Panc1 (cell line): ENCODE measurements around the gene UTP3. TPM values are rescaled to one million over a fixed set of nuclear protein-coding genes. Genes with fewer than 3 reads are reported as not detected.

Experiments used
- ATAC-seq: fragments of 200-7000 bp; cut with Tn5 transposase; 2 replicates; pipeline ENCODE4 v1.9.1; 2020; ENCODE audit warnings: mild to moderate bottlenecking, moderate library complexity
- BruUV-seq: library from RNA; stranded (reverse); fragments of 400-500 nt; replicated peaks from 2 replicates; lab custom pipeline; 2021; lab: Mats Ljungman, UMichigan
- CTCF ChIA-PET: fragments of 300-600 bp; sonication (Branson Sonifier 250); formaldehyde crosslinking; loops from one replicate; lab custom pipeline; 2022; ENCODE audit warnings: antibody characterized with exemption; lab: Charles Lee
- POLR2A ChIA-PET: fragments of 300-600 bp; sonication (Branson Sonifier 250); formaldehyde crosslinking; loops from one replicate; lab custom pipeline; 2022; ENCODE audit warnings: antibody characterized with exemption; lab: Charles Lee
- DNase-seq: peaks from one replicate; pipeline ENCODE4 v3.0.0-alpha.2; 2010; ENCODE audit warnings: low read depth, low spot score
- H3K27ac ChIP-seq: 2 replicates; pipeline ENCODE4 v1.5.1; 2011; ENCODE audit warnings: mild to moderate bottlenecking, low read length, inconsistent platforms
- H3K27me3 ChIP-seq: fragments of 200-500 bp; sonication (Bioruptor generic); 2 replicates; pipeline ENCODE4 v1.6.0; 2014; ENCODE audit warnings: low read length, inconsistent platforms; ENCODE audit not compliant: control insufficient read depth, insufficient read depth
- H3K36me3 ChIP-seq: fragments of 200-500 bp; sonication (Bioruptor generic); 2 replicates; pipeline ENCODE4 v1.5.1; 2014; ENCODE audit warnings: inconsistent platforms, mild to moderate bottlenecking, low read length, moderate library complexity; ENCODE audit not compliant: control insufficient read depth, insufficient read depth
- H3K4me1 ChIP-seq: 2 replicates; pipeline ENCODE4 v1.5.1; 2011; ENCODE audit warnings: inconsistent platforms, mild to moderate bottlenecking, low read length, moderate library complexity; ENCODE audit not compliant: control insufficient read depth, insufficient read depth
- H3K4me3 ChIP-seq, 2 experiments: 2 replicates each; pipeline ENCODE4 v1.5.1; 2011 to 2012; ENCODE audit warnings: low read depth in 2 of 2, low read length in 2 of 2, mild to moderate bottlenecking in 2 of 2, inconsistent platforms in 1 of 2, moderate library complexity in 1 of 2
- H3K9me3 ChIP-seq: fragments of 200-500 bp; sonication (Bioruptor generic); 2 replicates; pipeline ENCODE4 v1.5.1; 2014; ENCODE audit warnings: low read depth, mild to moderate bottlenecking, inconsistent platforms, low read length, moderate library complexity; ENCODE audit not compliant: control insufficient read depth, insufficient read depth
- CTCF ChIP-seq: fragments of 450-650 bp; IDR thresholded peaks from 2 replicates; pipeline ENCODE4 v1.5.1; 2017; ENCODE audit warnings: mild to moderate bottlenecking
- POLR2AphosphoS5 ChIP-seq: IDR thresholded peaks from 2 replicates; pipeline ENCODE4 v1.6.1; 2012; ENCODE audit warnings: mild to moderate bottlenecking, low read depth, low read length, moderate library complexity
- SIN3A ChIP-seq: IDR thresholded peaks from 2 replicates; pipeline ENCODE4 v1.6.1; 2012; ENCODE audit warnings: low read depth, mild to moderate bottlenecking, low read length, moderate library complexity, borderline replicate concordance; ENCODE audit not compliant: insufficient read depth
- TCF7L2 ChIP-seq: IDR thresholded peaks from 2 replicates; pipeline ENCODE4 v1.6.1; 2011; ENCODE audit warnings: mild to moderate bottlenecking, low read depth, low read length, inconsistent platforms
- in situ Hi-C: cut with HindIII; loops from 2 replicates; pipeline ENCODE4 v1.10.0; 2016; ENCODE audit warnings: low sequenced_read_pairs, low pct_unique_long_range_greater_than_20kb
- intact Hi-C: fragments of 100-400 bp; cut with micrococcal nuclease; formaldehyde crosslinking; loops from one replicate; pipeline ENCODE4 v1.10.0; 2022; ENCODE audit not compliant: unreplicated experiment
- total RNA-seq: library from RNA; stranded (reverse); gene quantifications from one replicate; pipeline ENCODE4 v1.2.1, GENCODE V29; 2021; ENCODE audit not compliant: unreplicated experiment
- TF ChIP-seq, protein P1 (sequence below), 2 experiments: IDR thresholded peaks; 2 replicates each; pipeline ENCODE4 v1.6.1; 2011 to 2012; ENCODE audit warnings: low read depth in 2 of 2, control low read depth in 1 of 2, low read length in 1 of 2, mild to moderate bottlenecking in 1 of 2, moderate library complexity in 1 of 2; ENCODE audit not compliant: insufficient read depth in 1 of 2

The UTP3 gene
- total RNA-seq, 1 experiment from 2014 or later, result 20.6 TPM

GRCh38 chr4:70667740-70668535 is 20.4 kb upstream of the UTP3 start:
- no peak overlapping the region for H3K4me3 ChIP-seq
- H3K4me1 ChIP-seq, result no peaks in the 10 kb centered on the region
- no peaks in the 10 kb centered on the region for H3K36me3 ChIP-seq
- CTCF ChIA-PET, result no interaction called here
- no peaks in the 10 kb centered on the region for H3K9me3 ChIP-seq
- DNase-seq, result no peak
- POLR2A ChIA-PET, result interaction anchor here (0.7 kb wide), 1 partner anchor 17 kb away, joined by 3 read pairs; no protein-coding TSS in a partner anchor
- ATAC-seq, result no peak
- H3K27ac ChIP-seq, result no peak overlapping the region
- no peaks in the 10 kb centered on the region for H3K27me3 ChIP-seq
- intact Hi-C loops (no loop called here), in situ Hi-C loops (no loop called here)
- TF ChIP-seq, protein P1, sequence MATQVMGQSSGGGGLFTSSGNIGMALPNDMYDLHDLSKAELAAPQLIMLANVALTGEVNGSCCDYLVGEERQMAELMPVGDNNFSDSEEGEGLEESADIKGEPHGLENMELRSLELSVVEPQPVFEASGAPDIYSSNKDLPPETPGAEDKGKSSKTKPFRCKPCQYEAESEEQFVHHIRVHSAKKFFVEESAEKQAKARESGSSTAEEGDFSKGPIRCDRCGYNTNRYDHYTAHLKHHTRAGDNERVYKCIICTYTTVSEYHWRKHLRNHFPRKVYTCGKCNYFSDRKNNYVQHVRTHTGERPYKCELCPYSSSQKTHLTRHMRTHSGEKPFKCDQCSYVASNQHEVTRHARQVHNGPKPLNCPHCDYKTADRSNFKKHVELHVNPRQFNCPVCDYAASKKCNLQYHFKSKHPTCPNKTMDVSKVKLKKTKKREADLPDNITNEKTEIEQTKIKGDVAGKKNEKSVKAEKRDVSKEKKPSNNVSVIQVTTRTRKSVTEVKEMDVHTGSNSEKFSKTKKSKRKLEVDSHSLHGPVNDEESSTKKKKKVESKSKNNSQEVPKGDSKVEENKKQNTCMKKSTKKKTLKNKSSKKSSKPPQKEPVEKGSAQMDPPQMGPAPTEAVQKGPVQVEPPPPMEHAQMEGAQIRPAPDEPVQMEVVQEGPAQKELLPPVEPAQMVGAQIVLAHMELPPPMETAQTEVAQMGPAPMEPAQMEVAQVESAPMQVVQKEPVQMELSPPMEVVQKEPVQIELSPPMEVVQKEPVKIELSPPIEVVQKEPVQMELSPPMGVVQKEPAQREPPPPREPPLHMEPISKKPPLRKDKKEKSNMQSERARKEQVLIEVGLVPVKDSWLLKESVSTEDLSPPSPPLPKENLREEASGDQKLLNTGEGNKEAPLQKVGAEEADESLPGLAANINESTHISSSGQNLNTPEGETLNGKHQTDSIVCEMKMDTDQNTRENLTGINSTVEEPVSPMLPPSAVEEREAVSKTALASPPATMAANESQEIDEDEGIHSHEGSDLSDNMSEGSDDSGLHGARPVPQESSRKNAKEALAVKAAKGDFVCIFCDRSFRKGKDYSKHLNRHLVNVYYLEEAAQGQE (IDR thresholded peaks at IDR 0.05; ENCODE audit: insufficient read depth in 1 of 2, low read depth in 2 of 2, low read length in 1 of 2), result no peak
- TF ChIP-seq POLR2AphosphoS5, result no peak
- no peak for TF ChIP-seq CTCF
- TF ChIP-seq SIN3A, result no peak
- no peak for TF ChIP-seq TCF7L2
- BruUV-seq, result no TSS peak

GRCh38 chr4:70670332-70671014 is 17.9 kb upstream of the UTP3 start:
- in situ Hi-C loops (no loop called here), intact Hi-C loops (no loop called here)
- TF ChIP-seq SIN3A (no peak), POLR2AphosphoS5 (no peak), TCF7L2 (no peak), CTCF (no peak)
- TF ChIP-seq, protein P1 (IDR thresholded peaks at IDR 0.05; ENCODE audit: insufficient read depth in 1 of 2, low read depth in 2 of 2, low read length in 1 of 2), result no peak
- CTCF ChIA-PET, result no interaction called here
- no peaks in the 10 kb centered on the region for H3K36me3 ChIP-seq
- ATAC-seq (no peak; the same call in 1 of the 2 replicates), DNase-seq (no peak)
- no TSS peak for BruUV-seq
- no peak overlapping the region for H3K27ac ChIP-seq
- H3K27me3 ChIP-seq, result 0 out of 2 replicates have a peak, but pooled peaks cover 2% of the 10 kb centered on the region
- no peaks in the 10 kb centered on the region for H3K9me3 ChIP-seq
- POLR2A ChIA-PET, result no interaction called here
- no peaks in the 10 kb centered on the region for H3K4me1 ChIP-seq
- H3K4me3 ChIP-seq, result no peak overlapping the region
